Measurements from ENCODE around the gene KMT2D. TPM values are rescaled to one million over a fixed set of nuclear protein-coding genes. Genes with fewer than 3 reads are reported as not detected.

Gene KMT2D
- total RNA-seq, 2 donors from 2014 or later, result 118 to 123 TPM

- no peak overlapping the region for H3K9ac ChIP-seq (ENCODE audit: extremely low read depth, low read length, poor library complexity, severe bottlenecking)
- DNase-seq, result no peak
- peaks cover 4% of the 10 kb centered on the region for H3K4me1 Mint-ChIP-seq
- peaks cover 56% of the 10 kb centered on the region for H3K36me3 ChIP-seq (ENCODE audit: control insufficient read depth, insufficient read depth, low read length)
- peaks cover 35% of the 10 kb centered on the region for H3K27me3 Mint-ChIP-seq (ENCODE audit: insufficient read depth)
- H3K4me3 ChIP-seq (ENCODE audit: low read length), result no peak overlapping the region
- H3K9me3 Mint-ChIP-seq, result no peaks in the 10 kb centered on the region
- 93 to 100% methylated on average over 2 to 3 of the region's 3 CpGs for WGBS, 2 experiments (ENCODE audit: insufficient coverage in 1 of 2, insufficient read length in 1 of 2)
- H3K4me3 Mint-ChIP-seq, result no peak overlapping the region
- H3K27me3 ChIP-seq (ENCODE audit: control insufficient read depth, insufficient read depth, low read length, poor library complexity, severe bottlenecking), result peaks cover 34% of the 10 kb centered on the region
- H3K36me3 Mint-ChIP-seq (ENCODE audit: low read depth), result peaks cover 61% of the 10 kb centered on the region
- no peak for TF ChIP-seq CTCF (conservative IDR thresholded peaks at IDR 0.05)
- H3K4me1 ChIP-seq (ENCODE audit: control insufficient read depth, insufficient read depth, low read length), result peaks cover 5% of the 10 kb centered on the region
- no peak overlapping the region for H3K27ac Mint-ChIP-seq
- H3K9me3 ChIP-seq (ENCODE audit: control insufficient read depth, low read length), result no peaks in the 10 kb centered on the region
- no peak overlapping the region for H3K27ac ChIP-seq (ENCODE audit: low read depth, low read length)
Observed at GRCh38 chr12:49097381-49097780, 36.8 kb upstream of the KMT2D start.

- Histone ChIP-seq H3K9ac (ENCODE audit: extremely low read depth, low read length, poor library complexity, severe bottlenecking) (no peak overlapping the region), H3K36me3 (ENCODE audit: control insufficient read depth, insufficient read depth, low read length) (peaks cover 33% of the 10 kb centered on the region), H3K4me1 (ENCODE audit: control insufficient read depth, insufficient read depth, low read length) (peaks cover 6% of the 10 kb centered on the region), H3K9me3 (ENCODE audit: control insufficient read depth, low read length) (no peaks in the 10 kb centered on the region), H3K27ac (ENCODE audit: low read depth, low read length) (no peak overlapping the region), H3K27me3 (ENCODE audit: control insufficient read depth, insufficient read depth, low read length, poor library complexity, severe bottlenecking) (peaks cover 58% of the 10 kb centered on the region), H3K4me3 (ENCODE audit: low read length) (no peak overlapping the region)
- Mint-ChIP-seq H3K27me3 (ENCODE audit: insufficient read depth) (peaks cover 59% of the 10 kb centered on the region), H3K27ac (no peak overlapping the region), H3K4me1 (peaks cover 7% of the 10 kb centered on the region), H3K9me3 (no peaks in the 10 kb centered on the region), H3K36me3 (ENCODE audit: low read depth) (peaks cover 40% of the 10 kb centered on the region), H3K4me3 (no peak overlapping the region)
- WGBS, 2 experiments (ENCODE audit: insufficient coverage in 1 of 2, insufficient read length in 1 of 2), result 88% methylated on average over 2 of the region's 2 CpGs; no CpG with 5 or more reads in 1 of the 2 experiments
- TF ChIP-seq CTCF (conservative IDR thresholded peaks at IDR 0.05), result no peak
- no peak for DNase-seq
Observed at GRCh38 chr12:49094975-49095365, 34.4 kb upstream of the KMT2D start.

GRCh38 chr12:49094160-49094974 is 33.8 kb upstream of the KMT2D start, which contains the start of gene DHH:
DHH (minus strand) TSS chr12:49094801; CDS start chr12:49094512, 289 bp downstream.
- Histone ChIP-seq H3K4me3 (ENCODE audit: low read length) (peak within 1 kb of the TSS; percentile 15), H3K36me3 (ENCODE audit: control insufficient read depth, insufficient read depth, low read length) (peaks cover 28% of the 10 kb centered on the region), H3K27me3 (ENCODE audit: control insufficient read depth, insufficient read depth, low read length, poor library complexity, severe bottlenecking) (peaks cover 64% of the 10 kb centered on the region), H3K9me3 (ENCODE audit: control insufficient read depth, low read length) (no peaks in the 10 kb centered on the region), H3K4me1 (ENCODE audit: control insufficient read depth, insufficient read depth, low read length) (peaks cover 9% of the 10 kb centered on the region), H3K27ac (ENCODE audit: low read depth, low read length) (no peak within 1 kb of the TSS), H3K9ac (ENCODE audit: extremely low read depth, low read length, poor library complexity, severe bottlenecking) (no peak within 1 kb of the TSS)
- Mint-ChIP-seq H3K9me3 (no peaks in the 10 kb centered on the region), H3K27ac (no peak within 1 kb of the TSS), H3K4me1 (peaks cover 7% of the 10 kb centered on the region), H3K27me3 (ENCODE audit: insufficient read depth) (peaks cover 64% of the 10 kb centered on the region), H3K36me3 (ENCODE audit: low read depth) (peaks cover 35% of the 10 kb centered on the region), H3K4me3 (no peak within 1 kb of the TSS)
- peak; percentile 85 for DNase-seq
- no peak for TF ChIP-seq CTCF (conservative IDR thresholded peaks at IDR 0.05)
- 18 to 35% methylated on average over 36 to 49 of the region's 49 CpGs for WGBS, 2 experiments (ENCODE audit: insufficient coverage in 1 of 2, insufficient read length in 1 of 2)
